Osteocyte (in vitro differentiated cells): ENCODE data around the gene CREB3L2. TPM values are rescaled to one million over a fixed set of nuclear protein-coding genes. Genes with fewer than 3 reads are reported as not detected.

Experiments used
- DNase-seq: peaks from one replicate; pipeline ENCODE4 v3.0.0; 2021; ENCODE audit warnings: mixed read lengths; ENCODE audit not compliant: unreplicated experiment; ENCODE audit errors: extremely low spot score
- H3K27ac Mint-ChIP-seq: one replicate; pipeline ENCODE4 v1.8.0; 2021; ENCODE audit warnings: mild to moderate bottlenecking, mixed read lengths; ENCODE audit not compliant: unreplicated experiment
- H3K27me3 Mint-ChIP-seq: one replicate; pipeline ENCODE4 v1.8.0; 2021; ENCODE audit warnings: mixed read lengths; ENCODE audit not compliant: unreplicated experiment
- H3K36me3 Mint-ChIP-seq: one replicate; pipeline ENCODE4 v1.8.0; 2021; ENCODE audit warnings: mixed read lengths; ENCODE audit not compliant: unreplicated experiment
- H3K4me1 Mint-ChIP-seq: one replicate; pipeline ENCODE4 v1.8.0; 2021; ENCODE audit warnings: mixed read lengths; ENCODE audit not compliant: unreplicated experiment
- H3K4me3 Mint-ChIP-seq: one replicate; pipeline ENCODE4 v1.8.0; 2021; ENCODE audit warnings: mild to moderate bottlenecking, moderate library complexity, mixed read lengths; ENCODE audit not compliant: unreplicated experiment
- H3K9me3 Mint-ChIP-seq: one replicate; pipeline ENCODE4 v1.8.0; 2021; ENCODE audit warnings: mixed read lengths; ENCODE audit not compliant: unreplicated experiment
- CTCF ChIP-seq: fragments of 200-600 bp; sonication (generic); IDR thresholded peaks from 2 replicates; pipeline ENCODE4 v1.5.0; 2021; ENCODE audit warnings: antibody characterized with exemption, mild to moderate bottlenecking, moderate library complexity
- total RNA-seq: library from RNA; stranded (reverse); gene quantifications from 2 replicates; pipeline ENCODE4 v1.2.1, GENCODE V29; 2021

The CREB3L2 gene
- total RNA-seq, 1 donor from 2014 or later = 144 TPM

GRCh38 chr7:137895301-137896221, 106.3 kb downstream of the CREB3L2 start:
- no peak for TF ChIP-seq CTCF
- no peak overlapping the region for H3K27ac Mint-ChIP-seq
- H3K4me3 Mint-ChIP-seq = no peak overlapping the region
- peaks cover 67% of the 10 kb centered on the region for H3K36me3 Mint-ChIP-seq
- no peaks in the 10 kb centered on the region for H3K9me3 Mint-ChIP-seq
- H3K4me1 Mint-ChIP-seq = peaks cover 17% of the 10 kb centered on the region
- DNase-seq = no peak
- H3K27me3 Mint-ChIP-seq = no peaks in the 10 kb centered on the region

- no peak overlapping the region for H3K4me3 Mint-ChIP-seq
- no peaks in the 10 kb centered on the region for H3K9me3 Mint-ChIP-seq
- TF ChIP-seq CTCF = no peak
- no peaks in the 10 kb centered on the region for H3K27me3 Mint-ChIP-seq
- H3K4me1 Mint-ChIP-seq = peaks cover 12% of the 10 kb centered on the region
- DNase-seq = no peak
- peak overlapping the region; percentile 29 for H3K27ac Mint-ChIP-seq
- H3K36me3 Mint-ChIP-seq = peaks cover 66% of the 10 kb centered on the region
Measured at GRCh38 chr7:137893143-137893742, 108.6 kb downstream of the CREB3L2 start.

- no peak for DNase-seq
- no peak overlapping the region for H3K4me3 Mint-ChIP-seq
- no peaks in the 10 kb centered on the region for H3K9me3 Mint-ChIP-seq
- peaks cover 64% of the 10 kb centered on the region for H3K36me3 Mint-ChIP-seq
- H3K4me1 Mint-ChIP-seq = peaks cover 19% of the 10 kb centered on the region
- no peaks in the 10 kb centered on the region for H3K27me3 Mint-ChIP-seq
- no peak overlapping the region for H3K27ac Mint-ChIP-seq
- no peak for TF ChIP-seq CTCF
Measured at GRCh38 chr7:137891016-137891655, 110.8 kb downstream of the CREB3L2 start.

GRCh38 chr7:137890449-137890921, 111.4 kb downstream of the CREB3L2 start:
- no peak for TF ChIP-seq CTCF
- peaks cover 22% of the 10 kb centered on the region for H3K4me1 Mint-ChIP-seq
- no peaks in the 10 kb centered on the region for H3K9me3 Mint-ChIP-seq
- no peak for DNase-seq
- H3K36me3 Mint-ChIP-seq = peaks cover 60% of the 10 kb centered on the region
- no peaks in the 10 kb centered on the region for H3K27me3 Mint-ChIP-seq
- no peak overlapping the region for H3K27ac Mint-ChIP-seq
- H3K4me3 Mint-ChIP-seq = no peak overlapping the region

GRCh38 chr7:137888241-137888640, 113.6 kb downstream of the CREB3L2 start:
- H3K27me3 Mint-ChIP-seq = no peaks in the 10 kb centered on the region
- H3K27ac Mint-ChIP-seq = no peak overlapping the region
- H3K4me1 Mint-ChIP-seq = peaks cover 20% of the 10 kb centered on the region
- no peak for TF ChIP-seq CTCF
- no peaks in the 10 kb centered on the region for H3K9me3 Mint-ChIP-seq
- no peak overlapping the region for H3K4me3 Mint-ChIP-seq
- H3K36me3 Mint-ChIP-seq = peaks cover 62% of the 10 kb centered on the region
- no peak for DNase-seq
